Tibial nerve (tissue), 4 donors: ENCODE results near the gene PCSK7. TPM values are rescaled to one million over a fixed set of nuclear protein-coding genes. Genes with fewer than 3 reads are reported as not detected.

Source experiments
- DNase-seq, 2 donors: peaks; one replicate each; pipeline ENCODE4 v3.0.0-alpha.2; 2019; ENCODE audit warnings: low spot score in 2 of 2
- H3K27ac ChIP-seq, 4 donors: fragments of 200-600 bp; sonication (generic) in 3 of 4; one replicate each; pipeline ENCODE4 v1.5.1; 2017 to 2019; ENCODE audit warnings: mild to moderate bottlenecking in 1 of 4
- H3K27me3 ChIP-seq, 2 donors: fragments of 200-600 bp; sonication (generic) in 1 of 2; one replicate each; pipeline versions ENCODE4 v1.5.1 to v1.6.0; 2017 to 2019
- H3K36me3 ChIP-seq, 3 donors: fragments of 200-600 bp; sonication (generic); one replicate each; pipeline ENCODE4 v1.5.1; 2018 to 2019
- H3K4me1 ChIP-seq, 4 donors: fragments of 200-600 bp; sonication (generic) in 3 of 4; one replicate each; pipeline ENCODE4 v1.5.1; 2017 to 2019
- H3K4me3 ChIP-seq, 4 donors: fragments of 200-600 bp; sonication (generic) in 3 of 4; one replicate each; pipeline ENCODE4 v1.5.1; 2017 to 2019; ENCODE audit warnings: mild to moderate bottlenecking in 1 of 4, moderate library complexity in 1 of 4
- H3K9me3 ChIP-seq, 4 donors: fragments of 200-600 bp; sonication (generic) in 3 of 4; one replicate each; pipeline ENCODE4 v1.5.1; 2017 to 2019
- EP300 ChIP-seq, 2 donors: sonication (generic); formaldehyde crosslinking; IDR thresholded peaks; one replicate each; pipeline ENCODE4 v1.6.1; 2017; ENCODE audit warnings: antibody characterized with exemption in 2 of 2, mild to moderate bottlenecking in 1 of 2
- POLR2A ChIP-seq, 2 donors: fragments of 450-650 bp; IDR thresholded peaks; one replicate each; pipeline ENCODE4 v1.6.1; 2017; ENCODE audit warnings: antibody characterized with exemption in 2 of 2, mild to moderate bottlenecking in 2 of 2, moderate library complexity in 2 of 2
- WGBS, 2 donors: methylation state at CpG; one replicate each; pipeline ENCODE4 v1.1.5; 2018; 5-methylcytosine and 5-hydroxymethylcytosine counted together
- total RNA-seq, 4 donors: library from RNA; depleted of rRNA; stranded (reverse); fragments of >200 nt; gene quantifications; one replicate each; pipeline ENCODE4 v1.1.0, GENCODE V29; 2016
- TF ChIP-seq, protein P1 (sequence below), 5 experiments: fragments of 200-600 bp in 3 of 5; fragments of 450-650 bp in 2 of 5; sonication (generic) in 3 of 5; IDR thresholded peaks; one replicate each; pipeline ENCODE4 v1.5.1; 2016 to 2019; ENCODE audit warnings: antibody characterized with exemption in 5 of 5, mild to moderate bottlenecking in 3 of 5, moderate library complexity in 2 of 5

Gene PCSK7
- total RNA-seq, 4 donors from 2014 or later: 45.4 to 94.5 (median 71.6) TPM

GRCh38 chr11:117179048-117179999 is 52.5 kb downstream of the PCSK7 start:
- Histone ChIP-seq H3K27me3 (no peaks in the 10 kb centered on the region), H3K36me3 (peaks cover 2 to 28% (median 9%) of the 10 kb centered on the region in 3 donors), H3K4me3 (peak overlapping the region; percentile 84 to 97 (median 92)), H3K27ac (peak overlapping the region; percentile 91 to 100 (median 99)), H3K9me3 (no peaks in the 10 kb centered on the region), H3K4me1 (peaks cover 0 to 63% (median 27%) of the 10 kb centered on the region in 4 donors)
- DNase-seq: no peak
- WGBS, 2 donors: 0% methylated on average over 9 to 36 of the region's 39 CpGs
- TF ChIP-seq EP300 (IDR thresholded peaks at IDR 0.05): peak in 1 of 2 donors; percentile 5
- TF ChIP-seq POLR2A (IDR thresholded peaks at IDR 0.05): no peak

- DNase-seq: peak; percentile 90 to 91
- peaks cover 0 to 68% (median 27%) of the 10 kb centered on the region in 4 donors for H3K4me1 ChIP-seq
- H3K27ac ChIP-seq: peak within 1 kb of the TSS; percentile 91 to 100 (median 99)
- H3K9me3 ChIP-seq: no peaks in the 10 kb centered on the region
- peak within 1 kb of the TSS; percentile 84 to 97 (median 92) for H3K4me3 ChIP-seq
- WGBS, 2 donors: 1% methylated on average over 45 to 50 of the region's 51 CpGs
- TF ChIP-seq, protein P1, sequence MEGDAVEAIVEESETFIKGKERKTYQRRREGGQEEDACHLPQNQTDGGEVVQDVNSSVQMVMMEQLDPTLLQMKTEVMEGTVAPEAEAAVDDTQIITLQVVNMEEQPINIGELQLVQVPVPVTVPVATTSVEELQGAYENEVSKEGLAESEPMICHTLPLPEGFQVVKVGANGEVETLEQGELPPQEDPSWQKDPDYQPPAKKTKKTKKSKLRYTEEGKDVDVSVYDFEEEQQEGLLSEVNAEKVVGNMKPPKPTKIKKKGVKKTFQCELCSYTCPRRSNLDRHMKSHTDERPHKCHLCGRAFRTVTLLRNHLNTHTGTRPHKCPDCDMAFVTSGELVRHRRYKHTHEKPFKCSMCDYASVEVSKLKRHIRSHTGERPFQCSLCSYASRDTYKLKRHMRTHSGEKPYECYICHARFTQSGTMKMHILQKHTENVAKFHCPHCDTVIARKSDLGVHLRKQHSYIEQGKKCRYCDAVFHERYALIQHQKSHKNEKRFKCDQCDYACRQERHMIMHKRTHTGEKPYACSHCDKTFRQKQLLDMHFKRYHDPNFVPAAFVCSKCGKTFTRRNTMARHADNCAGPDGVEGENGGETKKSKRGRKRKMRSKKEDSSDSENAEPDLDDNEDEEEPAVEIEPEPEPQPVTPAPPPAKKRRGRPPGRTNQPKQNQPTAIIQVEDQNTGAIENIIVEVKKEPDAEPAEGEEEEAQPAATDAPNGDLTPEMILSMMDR (IDR thresholded peaks at IDR 0.05): peak in 2 of 5 experiments; percentile 41 to 66
- TF ChIP-seq EP300 (IDR thresholded peaks at IDR 0.05) (peak; percentile 93 to 99), POLR2A (IDR thresholded peaks at IDR 0.05) (peak; percentile 93 to 98)
- peaks cover 0 to 19% (median 9%) of the 10 kb centered on the region in 3 donors for H3K36me3 ChIP-seq
- no peaks in the 10 kb centered on the region for H3K27me3 ChIP-seq
Measured at GRCh38 chr11:117178210-117179034, 53.5 kb downstream of the PCSK7 start, which contains the start of gene SIDT2. Gene SIDT2, plus strand, starts transcription at chr11:117178743. Its CDS starts 521 bp downstream, at chr11:117179264.

DNA sequence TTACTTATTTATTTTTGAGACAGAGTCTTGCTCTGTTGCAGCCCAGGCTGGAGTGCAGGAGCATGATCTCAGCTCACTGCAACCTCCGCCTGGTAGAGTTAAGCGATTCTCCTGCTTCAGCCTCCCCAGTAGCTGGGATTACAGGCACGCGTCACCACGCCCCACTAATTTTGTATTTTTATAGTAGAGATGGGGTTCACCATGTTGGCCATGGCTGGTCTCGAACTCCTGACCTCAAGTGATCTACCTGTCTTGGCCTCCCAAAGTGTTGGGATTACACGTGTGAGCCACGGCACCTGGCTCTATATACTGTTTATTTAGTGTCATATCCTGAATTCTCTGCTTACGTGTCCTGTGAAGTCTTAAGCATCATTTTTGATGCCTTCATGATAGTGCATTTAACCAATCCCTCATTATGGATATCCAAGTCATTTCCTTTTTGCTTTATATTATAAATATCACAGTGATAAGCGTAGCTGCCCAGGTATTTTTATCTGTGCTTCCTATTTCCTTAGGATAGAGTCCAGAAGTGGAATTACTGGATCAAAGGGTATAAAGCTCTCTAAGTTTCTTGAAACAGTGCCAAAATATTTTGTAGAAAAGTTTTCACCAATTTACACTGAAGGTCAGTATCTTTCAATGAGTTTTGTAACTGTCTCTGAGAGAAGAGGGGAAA is 54.2 kb downstream of the PCSK7 start:
- peak overlapping the region; percentile 91 to 100 (median 99) for H3K27ac ChIP-seq
- DNase-seq: no peak
- TF ChIP-seq POLR2A (IDR thresholded peaks at IDR 0.05): no peak
- TF ChIP-seq, protein P1 (IDR thresholded peaks at IDR 0.05): no peak
- TF ChIP-seq EP300 (IDR thresholded peaks at IDR 0.05): no peak
- H3K4me3 ChIP-seq: peak overlapping the region in 3 of 4 donors; percentile 91 to 97 (median 93)
- H3K9me3 ChIP-seq: no peaks in the 10 kb centered on the region
- peaks cover 0 to 74% (median 30%) of the 10 kb centered on the region in 4 donors for H3K4me1 ChIP-seq
- H3K27me3 ChIP-seq: no peaks in the 10 kb centered on the region
- peaks cover 0 to 12% (median 7%) of the 10 kb centered on the region in 3 donors for H3K36me3 ChIP-seq
- 80 to 82% methylated on average over 10 of the region's 10 CpGs for WGBS, 2 donors

- Histone ChIP-seq H3K4me1 (peaks cover 0 to 72% (median 30%) of the 10 kb centered on the region in 4 donors), H3K36me3 (peaks cover 0 to 4% (median 0%) of the 10 kb centered on the region in 3 donors), H3K27ac (peak overlapping the region in 3 of 4 donors; percentile 63 to 76 (median 65)), H3K9me3 (no peaks in the 10 kb centered on the region), H3K4me3 (no peak overlapping the region), H3K27me3 (no peaks in the 10 kb centered on the region)
- TF ChIP-seq, protein P1 (IDR thresholded peaks at IDR 0.05): no peak
- TF ChIP-seq POLR2A (IDR thresholded peaks at IDR 0.05) (no peak), EP300 (IDR thresholded peaks at IDR 0.05) (no peak)
- no peak for DNase-seq
- 42 to 44% methylated on average over 1 of the region's 1 CpG for WGBS, 2 donors
Measured at GRCh38 chr11:117176186-117176585, 55.7 kb downstream of the PCSK7 start.

DNA sequence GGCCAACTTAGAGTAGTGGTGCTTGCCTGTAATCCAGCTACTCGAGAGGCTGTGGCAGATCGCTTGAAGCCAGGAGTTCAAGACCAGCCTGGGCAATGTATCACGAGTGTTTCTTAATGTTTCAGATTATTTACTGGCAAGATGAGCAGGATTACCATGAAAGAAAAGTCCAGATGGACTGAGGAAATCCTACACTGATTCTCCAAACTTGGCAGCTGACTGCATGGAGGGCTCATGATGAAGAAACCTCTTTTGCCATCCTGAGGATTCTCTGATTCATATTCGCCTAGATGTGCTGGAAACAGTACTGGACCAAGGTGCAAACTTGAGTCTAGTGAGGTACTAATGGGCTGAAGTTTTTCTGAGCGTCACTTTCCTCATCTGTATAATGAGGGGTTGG is 56.1 kb downstream of the PCSK7 start:
- peaks cover 0 to 68% (median 26%) of the 10 kb centered on the region in 4 donors for H3K4me1 ChIP-seq
- peaks cover 0 to 6% (median 0%) of the 10 kb centered on the region in 3 donors for H3K36me3 ChIP-seq
- H3K27me3 ChIP-seq: no peaks in the 10 kb centered on the region
- TF ChIP-seq POLR2A (IDR thresholded peaks at IDR 0.05) (no peak), EP300 (IDR thresholded peaks at IDR 0.05) (no peak)
- TF ChIP-seq, protein P1 (IDR thresholded peaks at IDR 0.05): no peak
- peak overlapping the region in 3 of 4 donors; percentile 63 to 76 (median 65) for H3K27ac ChIP-seq
- no peak overlapping the region for H3K4me3 ChIP-seq
- 58 to 73% methylated on average over 5 of the region's 5 CpGs for WGBS, 2 donors
- no peak for DNase-seq
- H3K9me3 ChIP-seq: no peaks in the 10 kb centered on the region
